IMR-90 (cell line): ENCODE data around the gene ASCL3. TPM values are rescaled to one million over a fixed set of nuclear protein-coding genes. Genes with fewer than 3 reads are reported as not detected.

ENCODE experiments used
- ATAC-seq: fragments of 200-7000 bp; cut with Tn5 transposase; 2 replicates; pipeline ENCODE4 v1.9.1; 2020; ENCODE audit warnings: low read depth, mild to moderate bottlenecking, moderate library complexity
- BruUV-seq: library from RNA; stranded (reverse); fragments of 400-500 nt; replicated peaks from 2 replicates; lab custom pipeline; 2021; lab: Mats Ljungman, UMichigan
- CTCF ChIA-PET: fragments of 300-600 bp; formaldehyde crosslinking; extraction: SDS; loops from one replicate; lab custom pipeline; 2021; ENCODE audit warnings: antibody characterized with exemption; lab: Yijun Ruan, JAX
- POLR2A ChIA-PET: fragments of 300-600 bp; sonication (Branson Sonifier 250); formaldehyde crosslinking; loops from one replicate; lab custom pipeline; 2022; ENCODE audit warnings: antibody characterized with exemption; ENCODE audit not compliant: unreplicated experiment; lab: Charles Lee
- DNase-seq: peaks from one replicate; pipeline ENCODE4 v3.0.0; 2013
- H2AFZ ChIP-seq: replicated peaks from 2 replicates; pipeline ENCODE3; 2013; ENCODE audit warnings: low read length, mild to moderate bottlenecking; ENCODE audit not compliant: poor library complexity
- H2AK5ac ChIP-seq: 2 replicates; pipeline ENCODE4 v1.6.1; 2013; ENCODE audit warnings: low read depth, low read length, inconsistent platforms
- H2AK9ac ChIP-seq: replicated peaks from 2 replicates; pipeline ENCODE3; 2013; ENCODE audit warnings: mild to moderate bottlenecking, low read depth, low read length, moderate library complexity; ENCODE audit not compliant: poor library complexity
- H2BK120ac ChIP-seq: 2 replicates; pipeline ENCODE4 v1.6.1; 2013; ENCODE audit warnings: low read depth, low read length, inconsistent platforms
- H2BK15ac ChIP-seq: 3 replicates; pipeline ENCODE4 v1.6.1; 2013; ENCODE audit warnings: low read depth, low read length, inconsistent platforms
- H2BK20ac ChIP-seq: 2 replicates; pipeline ENCODE4 v1.6.1; 2013; ENCODE audit warnings: low read depth, mild to moderate bottlenecking, inconsistent platforms, low read length, moderate library complexity
- H2BK5ac ChIP-seq: 2 replicates; pipeline ENCODE4 v1.6.1; 2013; ENCODE audit warnings: mild to moderate bottlenecking, low read depth, low read length, inconsistent platforms; ENCODE audit not compliant: poor library complexity, severe bottlenecking
- H3K14ac ChIP-seq: replicated peaks from 2 replicates; pipeline ENCODE4 v1.6.1; 2013; ENCODE audit warnings: low read depth, low read length, inconsistent platforms
- H3K18ac ChIP-seq: 2 replicates; pipeline ENCODE4 v1.6.1; 2013; ENCODE audit warnings: low read depth, low read length, control low read depth
- H3K23ac ChIP-seq: 2 replicates; pipeline ENCODE4 v1.6.1; 2013; ENCODE audit warnings: low read depth, low read length, inconsistent platforms
- H3K27ac ChIP-seq: 2 replicates; pipeline ENCODE4 v1.5.1; 2013; ENCODE audit warnings: mild to moderate bottlenecking, control low read depth, low read length; ENCODE audit not compliant: insufficient read depth
- H3K27me3 ChIP-seq: 2 replicates; pipeline ENCODE4 v1.6.1; 2013; ENCODE audit warnings: low read length; ENCODE audit not compliant: control insufficient read depth, insufficient read depth
- H3K36me3 ChIP-seq: 2 replicates; pipeline ENCODE4 v1.6.1; 2013; ENCODE audit warnings: low read length, mixed read lengths; ENCODE audit not compliant: control insufficient read depth, insufficient read depth
- H3K4ac ChIP-seq: 2 replicates; pipeline ENCODE4 v1.6.1; 2013; ENCODE audit warnings: low read depth, low read length, inconsistent platforms
- H3K4me1 ChIP-seq: 2 replicates; pipeline ENCODE4 v1.6.1; 2013; ENCODE audit warnings: low read length, mixed read lengths; ENCODE audit not compliant: control insufficient read depth, insufficient read depth
- H3K4me2 ChIP-seq: 2 replicates; pipeline ENCODE4 v1.6.1; 2013; ENCODE audit warnings: low read depth, mild to moderate bottlenecking, control low read depth, low read length, moderate library complexity
- H3K4me3 ChIP-seq: 2 replicates; pipeline ENCODE4 v1.5.1; 2013; ENCODE audit warnings: low read depth, mild to moderate bottlenecking, control low read depth, low read length, moderate library complexity; ENCODE audit not compliant: insufficient read depth
- H3K56ac ChIP-seq: 2 replicates; pipeline ENCODE4 v1.6.1; 2013; ENCODE audit warnings: low read length, inconsistent platforms; ENCODE audit not compliant: insufficient read depth; ENCODE audit errors: extremely low read depth
- H3K79me1 ChIP-seq, 2 experiments: 2 replicates each; pipeline ENCODE4 v1.6.1; 2013; ENCODE audit warnings: low read length in 2 of 2, inconsistent platforms in 1 of 2, low read depth in 1 of 2
- H3K9ac ChIP-seq: 2 replicates; pipeline ENCODE4 v1.6.1; 2013; ENCODE audit warnings: low read depth, low read length, control low read depth
- H3K9me1 ChIP-seq: 2 replicates; pipeline ENCODE4 v1.6.1; 2013; ENCODE audit warnings: low read length, inconsistent platforms; ENCODE audit not compliant: insufficient read depth
- H3K9me3 ChIP-seq: 2 replicates; pipeline ENCODE4 v1.6.1; 2013; ENCODE audit warnings: low read length; ENCODE audit not compliant: control insufficient read depth, insufficient read depth
- H4K20me1 ChIP-seq: 2 replicates; pipeline ENCODE4 v1.6.1; 2013; ENCODE audit warnings: low read length, inconsistent platforms; ENCODE audit not compliant: insufficient read depth
- H4K5ac ChIP-seq: 2 replicates; pipeline ENCODE4 v1.6.1; 2013; ENCODE audit warnings: mild to moderate bottlenecking, low read depth, low read length, control low read depth
- H4K8ac ChIP-seq, 2 experiments: 2 replicates each; pipeline ENCODE4 v1.6.1; 2013; ENCODE audit warnings: low read depth in 2 of 2, low read length in 2 of 2, control low read depth in 1 of 2, inconsistent platforms in 1 of 2
- H4K91ac ChIP-seq: 2 replicates; pipeline ENCODE4 v1.6.1; 2013; ENCODE audit warnings: low read depth, low read length, inconsistent platforms; ENCODE audit not compliant: insufficient read depth
- BHLHE40 ChIP-seq: fragments of 150-350 bp; IDR thresholded peaks from 2 replicates; pipeline ENCODE4 v1.6.1; 2016; ENCODE audit warnings: mild to moderate bottlenecking, low read depth, low read length
- CEBPB ChIP-seq: IDR thresholded peaks from 2 replicates; pipeline ENCODE4 v1.6.1; 2012; ENCODE audit warnings: low read depth, low read length, improper control_type of control experiment
- CTCF ChIP-seq: conservative IDR thresholded peaks from 2 replicates; pipeline ENCODE4 v1.5.1; 2012; ENCODE audit warnings: mild to moderate bottlenecking, low read depth, low read length, improper control_type of control experiment
- ELK1 ChIP-seq: fragments of 150-350 bp; IDR thresholded peaks from 2 replicates; pipeline ENCODE4 v1.6.1; 2016; ENCODE audit warnings: low read depth, mild to moderate bottlenecking, low read length, moderate library complexity, borderline replicate concordance
- MAFK ChIP-seq: IDR thresholded peaks from 2 replicates; pipeline ENCODE4 v1.6.1; 2012; ENCODE audit warnings: low read depth, low read length, improper control_type of control experiment
- MAZ ChIP-seq: IDR thresholded peaks from 2 replicates; pipeline ENCODE4 v1.6.1; 2012; ENCODE audit warnings: low read depth, mild to moderate bottlenecking, low read length, improper control_type of control experiment, moderate library complexity, borderline replicate concordance
- MXI1 ChIP-seq: IDR thresholded peaks from 2 replicates; pipeline ENCODE4 v1.6.1; 2012; ENCODE audit warnings: low read depth, mild to moderate bottlenecking, low read length, moderate library complexity, borderline replicate concordance
- POLR2A ChIP-seq: IDR thresholded peaks from 2 replicates; pipeline ENCODE4 v1.6.1; 2012; ENCODE audit warnings: mild to moderate bottlenecking, low read depth, low read length
- RAD21 ChIP-seq: IDR thresholded peaks from 2 replicates; pipeline ENCODE4 v1.6.1; 2012; ENCODE audit warnings: low read length, improper control_type of control experiment
- RCOR1 ChIP-seq: IDR thresholded peaks from 2 replicates; pipeline ENCODE4 v1.6.1; 2012; ENCODE audit warnings: mild to moderate bottlenecking, low read length, improper control_type of control experiment; ENCODE audit not compliant: insufficient replicate concordance
- RFX5 ChIP-seq: IDR thresholded peaks from 2 replicates; pipeline ENCODE4 v1.8.0; 2012; ENCODE audit warnings: low read depth, mild to moderate bottlenecking, low read length, moderate library complexity
- SMC3 ChIP-seq: fragments of 150-350 bp; IDR thresholded peaks from 2 replicates; pipeline ENCODE4 v1.6.1; 2016; ENCODE audit warnings: low read depth, mild to moderate bottlenecking, antibody characterized with exemption, low read length, moderate library complexity
- dilution Hi-C: fragments of 300-500 bp; cut with HindIII; formaldehyde crosslinking; loops from one replicate; pipeline ENCODE4 v1.14.3; 2018; ENCODE audit warnings: low sequenced_read_pairs; ENCODE audit not compliant: unreplicated experiment
- in situ Hi-C: fragments of 300-500 bp; cut with MboI; formaldehyde crosslinking; loops from 3 replicates; pipeline ENCODE4 v1.14.3; 2019; ENCODE audit warnings: low sequenced_read_pairs, inconsistent platforms, mixed read lengths
- intact Hi-C: fragments of 100-400 bp; cut with micrococcal nuclease; formaldehyde crosslinking; loops from 2 replicates; pipeline ENCODE4 v1.10.0; 2022
- polyA plus RNA-seq, 3 experiments: library from polyadenylated mRNA; depleted of rRNA; stranded (reverse); fragments of >200 nt; gene quantifications; 2 replicates each; pipeline ENCODE4 v1.2.3, GENCODE V29; 2012; ENCODE audit warnings: low replicate concordance in 1 of 3
- total RNA-seq: library from RNA; depleted of rRNA; stranded (reverse); fragments of >200 nt; gene quantifications from 2 replicates; pipeline ENCODE4 v1.2.3, GENCODE V29; 2012

The ASCL3 gene
- total and polyA plus RNA-seq, 2 of the 4 experiments (the other 2 are of a cell fraction) = not detected

GRCh38 chr11:8899119-8899753 is 43.6 kb downstream of the ASCL3 start:
- ATAC-seq (no peak), DNase-seq (no peak)
- no peaks in the 10 kb centered on the region for H3K79me1 ChIP-seq
- no peak overlapping the region for H4K8ac ChIP-seq
- H2BK20ac ChIP-seq = no peak overlapping the region
- H3K9me3 ChIP-seq = peaks cover 10% of the 10 kb centered on the region
- no peaks in the 10 kb centered on the region for H3K36me3 ChIP-seq
- no peak overlapping the region for H2AK5ac ChIP-seq
- H3K27me3 ChIP-seq = no peaks in the 10 kb centered on the region
- no peak overlapping the region for H3K18ac ChIP-seq
- H2BK120ac ChIP-seq = no peak overlapping the region
- POLR2A ChIA-PET = no interaction called here
- no peak overlapping the region for H2BK5ac ChIP-seq
- H2AFZ ChIP-seq = no peak overlapping the region
- intact Hi-C loops = no loop called here
- H3K9me1 ChIP-seq = no peaks in the 10 kb centered on the region
- H3K27ac ChIP-seq = no peak overlapping the region
- H4K91ac ChIP-seq = no peak overlapping the region
- no peak overlapping the region for H2BK15ac ChIP-seq
- no TSS peak for BruUV-seq
- dilution Hi-C loops = no loop called here
- H3K4me3 ChIP-seq = no peak overlapping the region
- no peak overlapping the region for H3K4me2 ChIP-seq
- CTCF ChIA-PET = no interaction called here
- H3K14ac ChIP-seq = no peak overlapping the region
- H3K23ac ChIP-seq = no peak overlapping the region
- no peaks in the 10 kb centered on the region for H3K4me1 ChIP-seq
- no peak overlapping the region for H3K56ac ChIP-seq
- TF ChIP-seq ELK1 = no peak
- TF ChIP-seq RFX5 = no peak
- TF ChIP-seq CEBPB = no peak
- TF ChIP-seq POLR2A = no peak
- TF ChIP-seq SMC3 = no peak
- no peak for TF ChIP-seq RCOR1
- TF ChIP-seq BHLHE40 = no peak
- TF ChIP-seq MAFK = no peak
- no peak for TF ChIP-seq RAD21
- TF ChIP-seq MAZ = no peak
- TF ChIP-seq MXI1 = no peak
- TF ChIP-seq CTCF = no peak
- H2AK9ac ChIP-seq = no peak overlapping the region
- no peaks in the 10 kb centered on the region for H4K20me1 ChIP-seq
- no peak overlapping the region for H3K4ac ChIP-seq
- no peak overlapping the region for H3K9ac ChIP-seq
- H4K5ac ChIP-seq = no peak overlapping the region
- in situ Hi-C loops = no loop called here
